GM21576 (cell line): ENCODE measurements around the gene MAGI3.

Experiments
- ATAC-seq: cut with Tn5 transposase; IDR thresholded peaks from one replicate; pipeline ENCODE4 v1.9.1; 2021; ENCODE audit warnings: mild to moderate bottlenecking, moderate library complexity; ENCODE audit not compliant: unreplicated experiment

The MAGI3 gene

DNA sequence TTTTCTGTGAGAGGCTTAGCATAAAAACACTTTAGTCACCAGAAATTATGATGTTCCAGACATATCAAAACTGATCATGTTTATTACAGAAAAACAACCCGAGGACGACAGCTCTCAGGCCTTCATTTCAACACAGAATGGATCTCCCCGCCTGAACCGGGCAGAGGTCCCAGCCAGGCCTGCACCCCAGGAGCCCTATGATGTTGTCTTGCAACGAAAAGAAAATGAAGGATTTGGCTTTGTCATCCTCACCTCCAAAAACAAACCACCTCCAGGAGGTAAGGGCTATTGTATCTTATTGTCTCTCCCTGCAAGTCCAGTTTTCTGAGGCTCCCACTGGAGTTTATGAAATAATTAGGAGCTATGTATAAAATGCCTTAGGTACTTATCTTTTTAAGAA is 263.4 kb downstream of the MAGI3 start:
- no peak for ATAC-seq

DNA sequence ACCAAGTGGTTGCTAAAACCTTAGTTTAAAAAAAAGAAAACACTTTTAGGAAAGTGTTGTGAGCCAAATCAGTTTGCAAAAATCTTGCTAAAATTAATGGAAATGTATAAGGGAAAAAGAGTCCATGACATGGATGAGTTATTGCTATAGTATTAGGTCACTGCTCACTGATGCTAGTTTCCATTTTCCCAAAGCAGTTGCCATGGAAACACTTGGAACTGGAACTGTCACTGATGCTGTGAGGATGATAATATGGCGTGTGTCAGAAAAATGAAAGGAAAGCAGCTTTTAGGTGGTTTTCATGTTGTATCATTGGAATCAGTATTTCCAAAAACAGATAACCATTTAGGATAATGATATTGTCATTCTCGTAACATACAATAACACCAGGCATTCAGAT is 264.6 kb downstream of the MAGI3 start:
- no peak for ATAC-seq

DNA sequence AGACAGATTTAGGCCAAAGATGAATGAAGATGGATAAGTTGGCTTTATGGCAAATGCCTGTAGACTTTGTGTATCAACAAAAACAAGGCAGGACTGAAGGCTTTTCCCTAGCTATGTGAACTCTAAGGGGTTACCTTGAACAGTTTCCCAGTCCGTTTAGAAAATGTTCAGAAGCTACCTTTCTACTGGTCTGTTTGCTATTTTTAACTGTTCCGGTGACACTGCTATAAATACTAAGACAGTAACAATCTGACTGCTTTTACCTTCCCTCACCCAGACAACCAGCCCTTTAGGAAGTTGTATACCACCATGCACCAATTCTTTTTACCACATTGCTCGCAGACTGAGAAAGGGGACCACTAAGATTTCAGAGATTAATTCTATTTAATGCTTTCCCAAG is 266.8 kb downstream of the MAGI3 start:
- no peak for ATAC-seq

DNA sequence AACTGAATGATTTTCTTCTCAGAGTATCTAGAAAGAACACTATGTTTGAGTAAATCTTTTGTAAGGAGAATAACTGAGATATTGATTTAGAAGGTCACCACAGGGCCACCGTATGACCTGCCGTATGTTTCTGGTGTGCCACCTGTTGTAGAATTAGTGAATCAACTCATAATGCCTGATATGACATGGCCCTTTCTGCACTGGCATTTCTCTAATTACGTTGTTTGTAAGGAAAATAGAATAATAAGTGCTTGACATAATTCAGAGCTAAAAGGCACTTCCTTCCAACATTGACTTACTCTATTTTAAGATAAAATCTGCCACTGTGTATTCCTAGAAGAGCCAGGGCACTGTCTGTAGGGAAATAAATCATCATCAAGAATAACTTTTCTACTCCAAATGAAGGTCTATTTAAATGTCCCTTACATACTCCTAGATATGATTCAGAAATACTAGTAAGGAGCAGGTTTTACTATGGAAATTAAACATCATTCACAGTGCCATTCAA is 267.3 kb downstream of the MAGI3 start:
- no peak for ATAC-seq

DNA sequence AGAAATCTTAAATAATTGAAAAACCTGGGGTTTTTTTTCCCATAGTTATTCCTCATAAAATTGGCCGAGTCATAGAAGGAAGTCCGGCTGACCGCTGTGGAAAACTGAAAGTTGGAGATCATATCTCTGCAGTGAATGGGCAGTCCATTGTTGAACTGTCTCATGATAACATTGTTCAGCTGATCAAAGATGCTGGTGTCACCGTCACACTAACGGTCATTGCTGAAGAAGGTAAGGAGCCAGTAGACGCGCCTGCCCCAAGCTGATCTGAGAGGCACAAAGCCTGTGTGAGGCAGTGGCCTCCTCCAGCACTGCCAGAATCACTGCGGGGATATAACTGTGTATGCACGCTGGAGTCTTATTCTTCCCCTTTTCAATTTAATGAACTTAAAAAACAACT is 268.7 kb downstream of the MAGI3 start:
- ATAC-seq = no peak

DNA sequence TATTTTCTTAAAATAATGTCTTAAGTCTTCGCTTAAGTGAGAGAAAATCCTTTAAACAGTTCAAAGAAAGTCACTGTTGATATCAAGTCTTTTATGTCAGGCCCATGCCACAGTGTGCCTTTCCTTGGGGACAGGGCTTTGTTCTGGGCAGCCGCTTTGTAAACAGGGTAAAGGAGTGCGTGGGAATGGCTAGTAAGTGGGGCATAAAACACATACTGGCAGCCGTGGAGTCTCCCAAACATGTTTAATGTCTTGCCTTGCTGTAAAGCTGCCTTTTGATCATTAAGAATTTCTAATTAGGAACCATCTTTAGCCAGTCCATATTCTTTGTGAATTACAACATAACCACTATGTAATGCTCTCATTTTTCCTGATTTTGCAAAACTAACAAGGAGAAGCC is 269.2 kb downstream of the MAGI3 start:
- ATAC-seq = no peak

DNA sequence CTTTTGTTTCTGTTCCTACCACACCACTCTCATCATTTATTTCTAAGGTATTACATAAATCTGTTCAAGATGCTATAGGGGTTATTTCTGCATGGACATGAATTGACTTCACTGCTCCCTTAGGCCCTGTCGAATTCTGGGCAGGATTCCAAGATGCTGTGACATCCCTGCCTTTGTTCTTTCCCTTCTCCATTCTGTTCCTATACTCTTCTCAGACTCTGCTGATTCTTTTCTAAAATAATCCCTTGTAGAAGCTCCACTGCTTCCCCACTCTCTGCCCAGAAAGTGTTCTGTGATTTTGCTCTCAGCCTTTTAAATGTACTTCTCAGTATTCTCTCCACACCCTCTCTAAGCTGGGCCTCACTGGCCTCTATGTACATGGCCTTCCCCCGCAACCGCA is 269.8 kb downstream of the MAGI3 start:
- no peak for ATAC-seq

DNA sequence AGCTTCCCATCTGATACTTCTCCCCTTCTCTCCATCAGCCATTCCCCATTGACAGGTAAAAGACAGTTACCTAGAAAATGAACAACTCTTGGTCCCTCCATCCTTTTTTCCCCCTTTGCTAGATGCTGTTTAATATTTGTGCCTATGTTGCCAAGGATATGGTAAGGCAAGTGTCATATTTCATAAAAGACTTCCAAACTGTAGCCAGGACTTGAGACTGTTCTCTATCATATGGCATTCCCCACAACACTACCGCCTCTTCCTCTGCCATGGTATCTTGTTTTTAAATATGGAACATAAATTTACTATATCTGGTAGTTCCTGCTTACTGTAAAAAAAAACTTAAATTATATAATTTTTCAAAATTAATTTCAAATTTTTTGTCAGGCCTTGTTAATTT is 271.8 kb downstream of the MAGI3 start:
- ATAC-seq = no peak

DNA sequence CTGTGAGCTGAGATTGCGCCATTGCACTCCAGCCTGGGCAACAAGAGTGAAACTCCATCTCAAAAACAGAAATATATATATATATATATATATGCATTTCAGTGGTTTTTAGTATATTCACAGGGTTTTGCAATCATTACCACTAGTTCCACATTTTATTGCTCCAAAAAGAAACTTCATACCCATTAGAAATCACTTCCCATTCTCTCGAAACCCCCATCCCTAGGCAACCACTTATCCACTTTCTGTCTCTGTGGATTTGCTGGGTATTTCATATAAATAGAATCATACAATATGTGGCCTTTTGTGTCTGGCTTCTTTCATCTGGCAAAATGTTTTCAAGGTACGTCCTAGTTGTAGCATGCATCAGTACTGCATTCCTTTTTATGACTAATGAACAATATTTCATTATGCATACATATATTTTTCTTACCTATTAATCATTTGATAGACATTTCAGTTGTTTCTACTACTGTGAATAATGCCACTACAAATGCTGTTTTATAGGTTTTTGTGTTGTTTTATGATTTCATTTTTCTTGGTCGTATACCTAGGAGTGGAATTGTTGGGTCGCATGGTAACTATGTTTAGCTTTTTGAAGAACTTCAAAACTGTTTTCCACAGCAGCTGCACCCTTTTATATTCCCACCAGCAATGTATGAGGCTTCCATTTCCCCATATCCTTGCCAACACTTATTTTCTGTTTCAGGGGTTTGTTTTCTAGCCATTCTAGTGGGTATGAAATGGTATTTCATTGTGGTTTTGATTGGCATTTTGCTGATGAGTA is 273.0 kb downstream of the MAGI3 start:
- ATAC-seq = no peak

DNA sequence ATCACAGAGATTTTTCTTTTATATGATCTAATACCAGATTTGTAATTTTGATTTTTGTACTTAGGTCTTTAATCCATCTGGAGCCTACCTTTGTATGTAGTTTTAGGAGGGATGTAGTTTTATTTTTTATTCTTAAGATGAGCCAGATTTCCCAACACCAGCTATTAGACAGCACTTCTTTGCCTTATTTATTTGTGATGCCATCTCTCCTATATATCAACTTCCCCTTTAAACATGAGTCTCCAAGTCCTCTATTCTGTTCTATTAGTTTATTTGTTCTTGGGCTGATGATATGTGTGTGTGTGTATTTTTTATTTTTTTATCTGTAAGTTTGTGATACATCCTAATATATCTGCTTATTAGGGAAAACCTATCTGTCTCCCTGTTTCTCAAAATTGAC is 274.8 kb downstream of the MAGI3 start:
- ATAC-seq = no peak

DNA sequence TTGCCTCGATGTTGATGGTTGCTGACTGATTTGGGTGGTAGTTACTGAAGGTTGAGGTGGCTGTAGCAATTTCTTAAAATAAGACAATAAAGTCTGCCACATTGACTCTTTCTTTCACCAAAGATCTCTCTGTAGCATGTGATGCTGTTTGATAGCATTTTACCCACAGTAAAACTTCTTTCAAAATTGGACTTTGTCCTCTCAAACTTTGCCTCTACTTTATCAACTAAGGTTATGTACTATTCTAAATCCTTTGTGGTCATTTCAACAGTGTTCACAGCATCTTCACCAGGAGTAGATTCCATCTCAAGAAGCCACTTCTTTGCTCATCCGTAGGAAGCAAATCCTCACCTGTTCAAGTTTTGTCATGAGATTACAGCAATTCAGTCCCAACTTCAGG is 275.8 kb downstream of the MAGI3 start:
- no peak for ATAC-seq

DNA sequence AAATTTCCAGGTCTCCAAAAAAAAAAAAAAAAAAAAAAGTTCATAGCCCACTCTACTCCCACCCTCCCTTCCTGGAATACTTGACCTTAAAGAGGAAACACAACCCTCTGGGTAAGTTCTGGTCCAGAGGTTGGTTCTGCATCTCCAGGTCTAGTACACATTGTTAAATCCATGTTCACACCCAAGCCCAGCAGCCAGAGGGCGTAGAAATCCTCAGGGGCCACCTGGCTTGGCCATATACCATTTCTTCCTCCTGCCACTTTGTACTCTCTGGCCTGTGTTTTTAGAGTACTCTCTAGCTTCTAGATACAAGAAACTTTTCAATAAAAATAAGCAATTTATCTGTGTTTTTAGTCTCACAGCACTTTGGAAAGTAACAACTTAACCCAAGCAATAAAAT is 279.7 kb downstream of the MAGI3 start:
- no peak for ATAC-seq

DNA sequence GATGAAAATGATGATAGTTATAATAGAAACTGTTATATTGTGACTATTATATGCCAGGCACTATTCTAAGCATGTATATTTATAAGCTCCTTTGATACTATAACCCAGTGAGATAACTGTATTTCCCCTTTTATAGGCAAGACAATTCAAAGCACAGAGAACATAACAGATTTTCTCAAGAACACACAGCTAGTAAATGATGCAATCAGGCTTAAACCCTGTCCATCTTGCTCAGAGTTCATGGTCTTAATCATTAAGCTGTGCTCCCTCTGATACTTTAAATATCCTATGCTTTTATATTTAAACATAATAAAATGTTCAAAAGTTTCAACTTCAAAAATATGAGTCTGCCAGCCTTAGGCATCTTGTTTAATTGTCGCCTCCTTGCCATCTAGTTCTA is 280.3 kb downstream of the MAGI3 start:
- ATAC-seq = no peak

DNA sequence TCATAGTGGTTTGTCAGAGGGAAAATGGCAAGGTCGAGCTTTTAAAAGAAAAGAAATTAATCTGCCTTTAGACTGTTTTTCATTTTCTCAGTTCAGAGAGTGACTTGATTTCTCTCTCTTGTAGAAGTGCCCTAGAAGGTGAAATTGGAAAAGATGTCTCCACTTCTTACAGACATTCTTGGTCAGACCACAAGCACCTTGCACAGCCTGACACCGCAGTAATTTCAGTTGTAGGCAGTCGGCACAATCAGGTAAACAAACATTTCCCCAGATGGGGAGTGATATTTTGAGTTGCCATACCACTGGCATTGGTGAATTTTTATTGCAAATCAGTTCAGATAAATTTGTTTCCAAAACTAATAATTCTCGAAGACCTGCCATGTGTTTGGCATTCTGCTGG is 282.2 kb downstream of the MAGI3 start:
- no peak for ATAC-seq

DNA sequence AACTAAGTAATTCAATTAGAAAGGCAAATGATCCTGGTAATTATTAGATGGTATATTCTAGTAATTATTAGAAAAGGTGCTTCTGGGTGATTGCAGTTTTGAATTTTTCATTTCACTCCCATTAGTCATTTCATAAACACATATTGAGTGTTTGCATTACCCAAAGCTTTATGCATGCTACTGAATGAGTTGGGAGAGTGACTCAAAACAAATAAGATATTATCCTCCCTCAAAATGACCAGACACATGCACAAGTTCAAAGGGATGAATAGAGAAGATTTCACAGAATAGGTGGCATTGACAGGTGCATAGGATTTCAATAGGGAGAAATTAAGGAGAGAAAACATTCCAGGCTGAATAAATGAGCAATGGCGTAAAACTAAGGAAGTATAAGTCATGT is 284.3 kb downstream of the MAGI3 start:
- no peak for ATAC-seq

DNA sequence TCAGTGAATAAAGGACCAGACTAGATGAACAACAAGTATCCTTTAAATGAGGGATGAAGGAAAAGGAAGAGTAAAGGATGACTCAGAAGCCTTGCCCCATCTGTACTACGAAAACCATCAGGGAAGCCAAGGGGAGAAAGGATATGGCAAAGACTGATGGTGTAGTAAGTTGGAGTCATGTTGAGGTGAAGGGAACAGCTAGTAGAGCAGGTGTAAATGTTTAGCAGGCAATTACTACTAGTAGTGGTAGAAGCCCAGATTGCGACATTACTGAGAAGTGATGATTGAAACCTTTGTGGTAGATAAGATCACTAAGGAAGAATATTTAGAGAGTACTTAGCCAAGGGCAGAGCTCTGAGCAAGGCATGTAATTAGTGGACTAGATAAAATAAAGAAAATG is 285.0 kb downstream of the MAGI3 start:
- no peak for ATAC-seq

DNA sequence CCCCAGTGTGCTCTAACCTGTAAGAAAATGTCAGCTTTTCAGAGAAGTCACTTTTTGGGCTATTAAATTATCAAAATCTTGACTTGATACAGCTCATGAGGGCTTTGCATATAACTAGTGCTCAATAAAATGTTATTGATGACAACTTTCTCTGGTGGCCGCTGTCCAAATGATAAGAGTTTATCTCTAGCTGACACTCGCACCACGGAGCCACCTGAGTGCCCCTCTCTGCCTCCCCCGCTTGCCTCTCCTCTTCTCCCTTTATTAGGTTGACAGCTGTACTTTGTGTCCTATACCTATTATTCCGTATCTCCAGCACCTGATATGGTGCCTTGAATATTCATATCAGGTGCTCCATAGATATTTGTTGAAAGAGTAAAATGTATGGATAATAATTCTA is 286.2 kb downstream of the MAGI3 start:
- no peak for ATAC-seq

DNA sequence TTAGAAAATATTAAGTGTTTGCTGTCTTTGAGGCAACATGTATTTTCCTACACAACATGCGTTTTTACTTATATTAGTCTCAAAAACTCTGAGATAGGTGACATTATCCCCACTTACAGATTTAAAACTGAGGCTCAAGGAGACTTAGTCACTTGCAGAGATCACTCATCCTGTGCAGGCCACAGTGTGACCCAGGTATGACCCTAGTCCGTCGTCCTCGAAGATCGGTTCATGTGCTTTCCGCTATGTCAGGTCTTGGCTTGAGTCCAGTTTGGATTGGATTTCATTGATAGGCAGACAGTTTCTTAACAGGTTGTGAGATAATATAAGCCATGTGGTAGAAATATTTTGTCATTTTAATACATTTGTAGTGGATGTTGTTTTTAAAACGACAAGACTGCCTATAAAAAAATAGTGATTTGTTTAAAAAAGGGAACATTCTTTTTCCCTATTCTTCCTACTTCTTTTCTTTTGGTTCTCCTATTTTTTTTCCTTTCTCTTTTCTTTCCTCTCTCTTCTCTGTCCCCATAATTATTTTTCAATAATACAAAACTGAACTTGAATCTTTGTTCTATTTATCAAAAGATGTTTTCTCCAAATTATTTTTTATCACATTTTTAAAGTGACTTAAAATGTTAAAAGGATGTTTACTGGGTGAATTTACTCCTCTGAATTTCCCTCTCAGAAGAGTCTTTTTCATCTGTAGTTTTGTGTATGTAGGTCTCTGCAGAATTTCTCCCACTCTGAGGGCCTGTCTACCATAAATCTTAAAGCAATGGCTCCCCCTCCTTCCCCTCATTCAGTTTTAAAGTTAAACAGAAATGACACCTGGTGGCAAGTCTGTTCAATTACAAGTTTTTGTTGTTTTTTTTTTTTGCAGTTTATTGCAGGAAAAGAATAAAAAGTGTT is 287.2 kb downstream of the MAGI3 start:
- ATAC-seq = no peak

DNA sequence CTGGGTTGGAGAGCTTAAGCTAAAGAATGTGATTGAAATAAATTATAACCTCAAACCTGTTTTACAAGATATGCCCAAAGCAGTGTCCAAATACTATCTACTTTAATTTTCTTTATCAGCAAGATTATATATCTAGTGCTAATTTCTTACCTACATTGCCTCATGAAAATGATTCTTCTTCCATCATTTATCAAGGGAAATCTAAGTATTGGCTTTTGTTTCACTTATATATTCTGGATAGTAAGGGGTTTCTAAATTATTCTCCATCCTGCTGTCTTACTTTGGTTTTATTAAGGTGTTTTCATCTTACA is 287.8 kb downstream of the MAGI3 start:
- no peak for ATAC-seq

DNA sequence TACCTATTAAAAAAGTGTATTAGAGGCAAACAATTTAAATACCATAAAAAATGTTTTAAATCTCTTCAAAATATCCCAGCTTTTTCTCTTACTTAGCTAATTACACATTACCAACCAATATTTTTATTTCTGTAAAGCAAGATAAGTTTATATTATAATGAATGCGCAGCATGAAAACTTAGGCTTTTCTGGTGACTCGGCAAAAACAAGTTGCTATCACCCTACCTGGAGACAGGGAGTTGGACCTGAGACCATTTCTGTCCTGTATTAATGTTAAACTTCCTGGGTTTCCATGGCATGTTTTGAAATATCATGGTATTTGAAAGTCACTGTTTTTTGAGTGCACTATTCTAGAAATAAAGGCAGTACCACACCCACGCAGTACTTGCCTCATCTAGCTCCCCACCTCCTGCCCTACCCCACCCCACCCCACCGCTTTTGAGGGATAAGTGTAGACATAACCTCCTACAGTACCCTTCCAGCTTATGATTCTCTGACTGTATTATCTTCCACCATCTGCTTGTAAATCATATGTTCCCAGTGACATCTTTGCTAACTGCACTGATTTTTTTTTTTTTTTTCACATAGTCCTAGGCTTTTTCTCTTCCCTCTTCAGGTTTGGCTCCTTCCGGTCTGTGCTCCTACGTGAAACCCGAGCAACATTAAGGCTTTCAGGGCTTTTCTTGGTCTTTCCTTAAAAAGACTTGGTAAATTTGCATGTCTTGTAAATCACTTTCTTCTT is 291.5 kb downstream of the MAGI3 start:
- ATAC-seq = no peak

DNA sequence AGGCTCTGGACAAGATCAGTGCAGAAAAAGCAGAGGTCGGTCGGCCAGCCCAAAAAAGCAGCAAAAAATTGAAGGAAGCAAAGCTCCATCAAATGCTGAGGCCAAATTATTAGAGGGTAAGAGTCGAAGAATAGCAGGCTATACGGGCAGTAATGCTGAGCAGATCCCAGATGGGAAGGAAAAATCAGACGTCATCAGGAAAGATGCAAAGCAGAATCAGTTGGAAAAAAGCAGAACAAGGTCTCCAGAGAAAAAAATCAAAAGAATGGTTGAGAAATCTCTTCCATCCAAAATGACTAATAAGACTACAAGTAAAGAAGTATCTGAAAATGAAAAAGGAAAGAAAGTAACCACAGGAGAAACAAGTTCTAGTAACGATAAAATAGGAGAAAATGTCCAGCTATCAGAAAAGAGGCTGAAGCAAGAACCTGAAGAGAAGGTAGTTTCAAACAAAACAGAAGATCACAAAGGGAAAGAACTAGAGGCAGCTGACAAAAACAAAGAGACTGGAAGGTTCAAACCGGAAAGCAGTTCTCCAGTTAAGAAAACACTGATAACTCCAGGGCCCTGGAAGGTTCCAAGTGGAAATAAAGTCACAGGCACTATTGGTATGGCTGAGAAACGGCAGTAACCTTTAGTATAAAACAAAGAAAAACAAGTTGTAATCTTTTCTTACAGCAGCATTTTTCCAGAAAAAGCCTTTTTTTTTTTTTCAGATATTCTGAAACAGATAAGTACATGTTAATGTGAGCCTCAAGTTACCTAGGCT is 293.3 kb downstream of the MAGI3 start:
- no peak for ATAC-seq
